ENCODE measurements around the gene SCYGR7. TPM values are rescaled to one million over a fixed set of nuclear protein-coding genes. Genes with fewer than 3 reads are reported as not detected.

SCYGR7 gene
- total and polyA plus RNA-seq, 8 donors, result not detected

GRCh38 chr2:227767830-227768229 is 39.7 kb downstream of the SCYGR7 start:
- Histone ChIP-seq H3K9me3 (no peaks in the 10 kb centered on the region), H3K36me3 (no peaks in the 10 kb centered on the region), H3K4me1 (peaks cover 6 to 7% of the 10 kb centered on the region in 2 donors), H3K4me3 (no peak overlapping the region), H3K27ac (no peak overlapping the region), H3K27me3 (no peaks in the 10 kb centered on the region)
- ATAC-seq, result no peak
- peak in 1 of 4 donors; percentile 78 for DNase-seq
- intact Hi-C loops (cut with DNase I), result loop anchor here in 1 of 2 donors (5.0 to 10.0 kb wide), 2 partner anchors 111 to 363 kb away; no protein-coding TSS in a partner anchor
- no peak for TF ChIP-seq CTCF (IDR thresholded peaks at IDR 0.05)

- Histone ChIP-seq H3K4me3 (no peak overlapping the region), H3K27ac (no peak overlapping the region), H3K9me3 (no peaks in the 10 kb centered on the region), H3K4me1 (no peaks in the 10 kb centered on the region), H3K36me3 (no peaks in the 10 kb centered on the region), H3K27me3 (no peaks in the 10 kb centered on the region)
- DNase-seq, result no peak
- no peak for ATAC-seq
- no peak for TF ChIP-seq CTCF (IDR thresholded peaks at IDR 0.05)
- intact Hi-C loops (cut with DNase I), result no loop called here
Measured at GRCh38 chr2:227772197-227772661, 44.1 kb downstream of the SCYGR7 start.

GRCh38 chr2:227772932-227773331 is 44.8 kb downstream of the SCYGR7 start:
- no peak for ATAC-seq
- Histone ChIP-seq H3K4me3 (no peak overlapping the region), H3K27me3 (no peaks in the 10 kb centered on the region), H3K9me3 (no peaks in the 10 kb centered on the region), H3K36me3 (no peaks in the 10 kb centered on the region), H3K4me1 (no peaks in the 10 kb centered on the region), H3K27ac (no peak overlapping the region)
- intact Hi-C loops (cut with DNase I), result no loop called here
- DNase-seq, result no peak
- no peak for TF ChIP-seq CTCF (IDR thresholded peaks at IDR 0.05)

- Histone ChIP-seq H3K27me3 (no peaks in the 10 kb centered on the region), H3K9me3 (no peaks in the 10 kb centered on the region), H3K36me3 (no peaks in the 10 kb centered on the region), H3K27ac (no peak overlapping the region), H3K4me3 (no peak overlapping the region), H3K4me1 (no peaks in the 10 kb centered on the region)
- DNase-seq (no peak), ATAC-seq (peak; percentile 81)
- intact Hi-C loops (cut with DNase I), result no loop called here
- TF ChIP-seq CTCF (IDR thresholded peaks at IDR 0.05), result no peak
Measured at GRCh38 chr2:227774011-227774624, 46.0 kb downstream of the SCYGR7 start.

- no peaks in the 10 kb centered on the region for H3K27me3 ChIP-seq
- TF ChIP-seq CTCF (IDR thresholded peaks at IDR 0.05), result no peak
- no peaks in the 10 kb centered on the region for H3K9me3 ChIP-seq
- H3K36me3 ChIP-seq, result no peaks in the 10 kb centered on the region
- no peak overlapping the region for H3K4me3 ChIP-seq
- intact Hi-C loops (cut with DNase I), result no loop called here
- DNase-seq (no peak), ATAC-seq (no peak)
- H3K4me1 ChIP-seq, result no peaks in the 10 kb centered on the region
- H3K27ac ChIP-seq, result no peak overlapping the region
Measured at GRCh38 chr2:227774895-227775842, 47.0 kb downstream of the SCYGR7 start.
